DMS 273 (cell line): ENCODE data around the gene CNKSR2.

ENCODE experiments used
- DNase-seq: peaks from one replicate; lab custom pipeline; 2025; ENCODE audit not compliant: unreplicated experiment; lab: John Stamatoyannopoulos, UW

CNKSR2 gene

GRCh38 chrX:21606002-21606401 is 231.8 kb downstream of the CNKSR2 start:
- no peak for DNase-seq

GRCh38 chrX:21610168-21610567 is 235.9 kb downstream of the CNKSR2 start:
- no peak for DNase-seq

DNA sequence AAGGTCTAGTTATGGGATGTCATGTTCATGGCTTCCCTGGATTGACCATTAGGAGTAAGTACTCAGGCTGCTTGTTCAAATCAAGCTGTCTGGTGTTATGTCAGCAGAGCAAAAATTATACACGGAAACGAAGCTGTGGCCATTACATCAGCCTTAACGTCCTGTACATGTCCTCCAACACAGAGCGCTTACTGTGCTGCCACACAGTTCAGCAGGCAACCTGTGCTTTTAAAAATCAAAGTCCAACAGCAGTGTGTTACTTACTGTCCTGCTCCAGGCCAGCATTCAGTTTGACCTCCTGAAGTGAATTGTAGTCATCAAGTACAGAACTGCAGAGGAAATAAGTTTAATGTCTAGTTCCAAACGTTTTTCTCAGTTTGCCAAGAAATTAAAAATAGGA is 237.9 kb downstream of the CNKSR2 start:
- no peak for DNase-seq

DNA sequence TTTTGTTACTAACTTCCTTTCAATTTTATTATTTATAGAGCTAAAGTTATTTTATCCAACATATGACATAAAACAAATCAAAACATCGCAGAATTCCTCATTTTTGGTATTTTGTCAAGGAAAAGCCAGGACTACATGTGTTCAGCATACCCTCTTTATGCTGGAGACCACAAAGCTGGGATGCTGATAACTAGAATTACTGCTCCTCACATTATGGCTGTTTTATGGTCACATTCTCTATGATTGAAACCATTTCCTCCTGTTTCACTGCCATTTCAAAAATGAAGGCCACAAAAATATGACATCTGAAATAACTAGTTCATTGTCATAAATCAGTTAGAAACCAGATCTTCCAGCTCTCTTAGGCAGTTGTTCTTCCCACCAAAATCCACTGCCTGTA is 242.2 kb downstream of the CNKSR2 start:
- no peak for DNase-seq

GRCh38 chrX:21620234-21620633 is 246.0 kb downstream of the CNKSR2 start:
- DNase-seq, result no peak

DNA sequence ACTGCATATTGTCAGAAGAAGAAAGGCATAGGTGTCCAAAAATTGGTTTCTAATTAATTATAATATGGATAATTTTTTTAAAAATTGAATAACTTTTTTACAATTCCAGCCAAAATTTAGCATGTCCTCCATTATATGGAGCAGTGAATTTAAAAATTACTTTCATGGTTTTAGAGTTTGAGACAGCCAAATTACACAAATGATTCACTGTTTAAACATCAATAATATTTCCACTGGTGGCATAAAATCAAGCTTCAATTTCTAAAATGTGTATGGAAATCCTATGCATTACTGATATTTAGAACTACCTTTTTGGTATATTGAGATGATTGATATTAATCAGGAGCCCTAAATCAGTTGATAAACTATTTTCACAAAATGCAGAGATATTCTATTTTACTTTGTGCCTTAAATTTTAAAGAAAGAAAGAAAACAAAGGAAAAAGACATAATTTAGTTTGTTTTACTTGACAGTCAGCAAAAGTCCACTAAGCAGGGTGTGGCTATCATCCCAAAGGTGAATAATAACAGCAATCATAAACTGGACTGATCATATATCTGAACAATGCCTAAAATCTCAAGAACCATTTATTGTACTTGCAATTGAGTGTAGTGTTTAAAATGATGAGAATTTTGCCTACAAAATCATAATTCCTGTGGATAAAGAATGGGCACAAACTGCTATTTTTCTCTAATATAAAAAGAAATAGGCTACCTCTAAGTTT is 249.7 kb downstream of the CNKSR2 start:
- no peak for DNase-seq

GRCh38 chrX:21632027-21632426 is 257.8 kb downstream of the CNKSR2 start:
- DNase-seq, result no peak

GRCh38 chrX:21638311-21638710 is 264.1 kb downstream of the CNKSR2 start:
- no peak for DNase-seq

DNA sequence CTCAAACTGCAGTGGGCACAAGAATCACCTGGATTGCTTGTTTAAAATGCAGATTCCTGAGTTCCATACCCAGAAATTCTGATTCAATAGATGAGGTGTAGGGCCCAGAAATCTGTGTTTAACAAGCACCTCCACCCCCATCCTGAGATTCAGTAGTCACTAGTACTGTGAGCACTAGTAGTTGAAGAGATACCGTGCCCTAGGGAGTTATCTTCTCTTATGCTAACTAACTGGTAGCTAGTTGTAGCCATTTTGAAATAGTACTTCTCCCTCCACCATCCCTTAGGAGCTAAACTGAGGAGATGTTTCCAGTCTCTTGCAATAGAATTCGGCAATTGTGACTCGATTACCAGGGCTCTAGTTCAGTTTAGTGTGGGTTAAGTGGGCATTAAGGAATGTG is 265.6 kb downstream of the CNKSR2 start:
- DNase-seq, result no peak

- no peak for DNase-seq
Measured at GRCh38 chrX:21645431-21645830, 271.2 kb downstream of the CNKSR2 start.

GRCh38 chrX:21645886-21646285 is 271.7 kb downstream of the CNKSR2 start:
- no peak for DNase-seq

GRCh38 chrX:21655901-21656586 is 281.8 kb downstream of the CNKSR2 start:
- DNase-seq, result no peak

GRCh38 chrX:21656587-21657317 is 282.5 kb downstream of the CNKSR2 start:
- DNase-seq, result no peak

DNA sequence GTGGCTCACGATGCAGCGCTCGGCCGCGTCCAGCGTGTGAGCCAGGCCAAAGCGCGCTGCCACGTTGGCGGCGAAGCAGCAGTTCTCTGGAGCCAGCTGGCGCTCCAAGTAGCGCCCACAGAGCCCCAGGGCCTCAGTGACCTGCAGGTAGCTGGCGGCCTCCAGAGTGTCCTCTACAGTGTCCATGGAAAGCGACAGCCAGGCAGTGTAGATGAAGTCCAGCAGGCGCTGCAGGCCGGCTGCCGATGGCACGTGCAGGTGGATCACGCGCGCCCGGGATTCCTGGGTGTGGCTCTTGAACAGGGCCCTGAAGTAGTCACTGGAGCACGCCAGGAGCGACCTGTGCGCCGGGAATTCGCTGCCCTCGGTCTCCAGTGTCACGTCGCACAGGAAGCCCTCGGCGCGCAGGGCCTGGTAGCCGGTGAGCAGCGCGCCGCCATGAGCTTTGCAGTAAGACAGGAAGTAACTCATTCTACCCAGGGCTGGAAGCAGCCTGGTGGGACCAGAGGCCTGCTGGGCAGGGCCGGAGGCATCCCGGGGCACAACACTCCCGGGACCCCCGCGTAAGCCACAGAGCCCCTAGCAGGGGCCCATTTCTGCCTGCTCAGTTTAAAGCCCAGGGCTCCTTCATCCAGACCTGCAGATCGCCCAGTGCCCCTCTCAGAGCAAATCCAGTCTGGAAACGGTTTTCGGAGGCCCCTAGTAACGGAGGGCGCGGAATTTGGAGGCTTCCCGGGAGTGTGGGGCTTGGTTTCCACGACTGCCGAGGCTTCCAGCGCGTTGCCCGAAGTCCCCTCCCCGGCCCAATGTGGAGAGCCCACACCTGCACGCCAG is 283.3 kb downstream of the CNKSR2 start:
- DNase-seq, result no peak

- DNase-seq, result no peak
Measured at GRCh38 chrX:21658152-21658737, 284.0 kb downstream of the CNKSR2 start, which contains the start of gene KLHL34. TSS of gene KLHL34 (minus strand) at chrX:21658330. CDS start at chrX:21657788, 542 bp downstream.

GRCh38 chrX:21658746-21659145 is 284.5 kb downstream of the CNKSR2 start:
- DNase-seq, result no peak

DNA sequence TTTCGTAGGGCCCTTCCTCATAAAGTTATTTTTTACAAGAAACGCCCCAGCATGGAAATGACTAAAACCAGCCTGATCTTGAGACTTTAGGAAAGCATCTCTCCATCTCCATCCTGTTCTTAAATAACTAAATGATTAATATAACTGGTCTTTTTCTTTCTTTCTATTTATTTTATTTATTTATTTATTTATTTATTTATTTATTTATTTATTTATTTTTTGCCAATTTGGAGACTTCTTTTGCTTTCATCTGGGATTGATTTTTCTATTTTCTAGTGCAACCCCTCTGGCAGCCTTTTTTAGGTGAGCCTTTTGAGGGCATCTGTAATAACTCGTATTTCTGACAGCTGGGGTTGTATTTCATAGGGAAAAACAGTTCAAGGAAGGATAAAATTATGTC is 285.1 kb downstream of the CNKSR2 start:
- no peak for DNase-seq

GRCh38 chrX:21660156-21660555 is 285.9 kb downstream of the CNKSR2 start:
- DNase-seq, result no peak

DNA sequence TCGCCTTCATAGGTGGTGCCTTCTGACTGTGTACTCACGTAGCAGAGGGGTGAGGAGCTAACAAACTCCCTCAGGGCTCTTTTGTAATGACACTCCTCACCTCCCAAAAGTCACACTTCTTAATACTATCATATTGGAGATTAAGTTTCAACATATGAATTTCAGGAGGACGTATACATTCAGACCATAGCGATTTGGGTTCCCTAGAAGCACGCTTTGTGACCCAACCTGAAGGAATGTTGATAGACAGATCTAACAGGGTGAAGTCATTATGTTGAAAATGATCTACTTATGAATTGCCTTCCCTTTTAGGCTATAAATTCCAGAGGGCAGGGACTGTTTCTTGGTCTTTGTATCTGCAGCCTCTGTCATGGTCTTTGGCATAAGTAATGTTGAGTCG is 287.1 kb downstream of the CNKSR2 start:
- DNase-seq, result no peak

DNA sequence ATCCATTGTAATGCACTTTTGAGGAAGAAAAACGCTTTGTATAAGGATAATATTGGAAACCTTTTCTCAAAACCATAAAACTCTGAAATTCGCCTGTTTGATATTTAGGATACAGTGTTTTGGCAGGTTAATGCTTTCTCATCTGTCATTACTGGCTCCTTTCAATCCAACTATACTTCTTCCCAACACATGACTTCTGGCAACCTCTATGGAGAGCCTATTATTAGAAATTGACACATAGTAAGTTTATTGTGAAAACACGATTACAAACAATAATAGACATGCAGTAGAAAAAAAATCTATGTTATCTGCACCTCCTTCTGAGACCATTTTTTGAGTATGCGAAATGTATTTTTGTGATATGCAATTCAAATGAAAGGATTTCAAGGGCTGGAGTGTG is 288.5 kb downstream of the CNKSR2 start:
- DNase-seq, result no peak

DNA sequence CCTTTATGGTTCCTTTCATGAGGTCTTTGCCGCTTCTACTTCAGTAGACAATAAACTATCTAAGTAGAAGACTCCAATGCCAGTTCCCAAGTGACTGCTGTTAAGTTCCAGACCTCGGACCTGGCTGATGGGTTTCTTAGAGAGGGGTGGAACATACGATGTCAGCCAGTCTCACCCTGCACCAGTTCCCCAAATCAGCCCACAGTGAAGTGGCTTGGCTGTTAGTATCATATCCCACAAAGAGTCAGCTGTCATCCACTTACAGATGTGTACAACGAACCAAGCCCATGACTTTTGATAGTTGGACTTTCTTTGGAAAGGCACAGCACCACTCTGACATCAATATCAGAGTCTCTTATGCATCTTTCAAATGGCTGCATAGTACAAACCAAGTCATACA is 292.0 kb downstream of the CNKSR2 start:
- no peak for DNase-seq
